HG03439 (cell line): Measurements from ENCODE around the gene BRSK1.

ENCODE experiments used
- ATAC-seq: cut with Tn5 transposase; IDR thresholded peaks from one replicate; pipeline ENCODE4 v1.9.1; 2021; ENCODE audit warnings: mild to moderate bottlenecking, moderate library complexity; ENCODE audit not compliant: unreplicated experiment

Gene BRSK1

GRCh38 chr19:55283548-55284377, at the start of gene BRSK1:
Gene BRSK1, plus strand, starts transcription at chr19:55283997. Its CDS starts 446 bp downstream, at chr19:55284443.
- no peak for ATAC-seq

GRCh38 chr19:55238030-55238429, 45.8 kb upstream of the BRSK1 start:
- no peak for ATAC-seq

- no peak for ATAC-seq
These were observed 44.8 kb upstream of the BRSK1 start for GRCh38 chr19:55239004-55239403.

- no peak for ATAC-seq
These were observed 43.1 kb upstream of the BRSK1 start for GRCh38 chr19:55240713-55241020.

- ATAC-seq, result no peak
These were observed 42.5 kb upstream of the BRSK1 start for GRCh38 chr19:55241143-55241934.

- no peak for ATAC-seq
These were observed 41.8 kb upstream of the BRSK1 start for GRCh38 chr19:55241935-55242464.

- ATAC-seq, result no peak
These were observed 41.3 kb upstream of the BRSK1 start for GRCh38 chr19:55242517-55242916.

GRCh38 chr19:55244004-55244680, 39.7 kb upstream of the BRSK1 start:
- ATAC-seq, result no peak

- no peak for ATAC-seq
These were observed 38.4 kb upstream of the BRSK1 start for GRCh38 chr19:55245236-55245904.

GRCh38 chr19:55246462-55247451, 37.0 kb upstream of the BRSK1 start:
- ATAC-seq, result no peak

- ATAC-seq, result no peak
These were observed 36.1 kb upstream of the BRSK1 start for GRCh38 chr19:55247621-55248099.

GRCh38 chr19:55248166-55248675, 35.6 kb upstream of the BRSK1 start:
- no peak for ATAC-seq

- ATAC-seq, result no peak
These were observed 35.1 kb upstream of the BRSK1 start for GRCh38 chr19:55248704-55249103.

- no peak for ATAC-seq
These were observed 34.0 kb upstream of the BRSK1 start for GRCh38 chr19:55249841-55250240.

GRCh38 chr19:55250262-55251036, 33.3 kb upstream of the BRSK1 start:
- ATAC-seq, result no peak

- no peak for ATAC-seq
These were observed 32.3 kb upstream of the BRSK1 start for GRCh38 chr19:55251341-55252081.

GRCh38 chr19:55252760-55253663, 30.8 kb upstream of the BRSK1 start:
- no peak for ATAC-seq
